K562 (cell line): ENCODE data around the gene DNAJC1. TPM values are rescaled to one million over a fixed set of nuclear protein-coding genes. Genes with fewer than 3 reads are reported as not detected.

Experiments used
- ATAC-seq: fragments of 200-7000 bp; cut with Tn5 transposase; 3 replicates; pipeline ENCODE4 v1.9.1; 2020; ENCODE audit warnings: moderate library complexity
- BruUV-seq: library from RNA; stranded (reverse); fragments of 400-500 nt; replicated peaks from 2 replicates; lab custom pipeline; 2021; lab: Mats Ljungman, UMichigan
- CTCF ChIA-PET: fragments of 300-600 bp; formaldehyde crosslinking; extraction: SDS; loops from one replicate; lab custom pipeline; 2021; ENCODE audit warnings: low intra/inter-chr PET ratio; lab: Yijun Ruan, JAX
- POLR2A ChIA-PET: fragments of 300-600, 350-650 bp; sonication (Branson Sonifier 250); formaldehyde crosslinking; extraction: SDS; loops from one replicate; lab custom pipeline; 2021; ENCODE audit warnings: antibody characterized with exemption, inconsistent platforms; lab: Yijun Ruan, JAX
- DNase-seq, 4 experiments: peaks; one replicate each; pipeline versions ENCODE4 v3.0.0 to v3.0.0-alpha.2; 2011 to 2018; ENCODE audit warnings: low spot score in 3 of 4, mixed read lengths in 3 of 4; ENCODE audit errors: extremely low read depth in 1 of 4
- FAIRE-seq: peaks from 2 replicates; lab custom pipeline; 2011; peaks lifted over from hg19 to GRCh38; lab: Jason Lieb, UNC
- H2AFZ ChIP-seq: 2 replicates; pipeline ENCODE4 v1.6.0; 2011; ENCODE audit warnings: low read depth, low read length, control low read depth, inconsistent platforms
- H3K27ac ChIP-seq: fragments of 200-600 bp; 3 replicates; pipeline ENCODE4 v1.8.0; 2011; ENCODE audit warnings: low read depth, mild to moderate bottlenecking, control low read depth, inconsistent platforms, low read length, moderate library complexity, mixed read lengths; ENCODE audit errors: extremely low read depth
- H3K27me3 ChIP-seq, 2 experiments: fragments of 300-600 bp in 1 of 2; 2 replicates in 1 of 2; 3 replicates in 1 of 2; pipeline versions ENCODE4 v1.6.0 to v1.8.0; 2011; ENCODE audit warnings: inconsistent platforms in 2 of 2, low read length in 2 of 2, mild to moderate bottlenecking in 1 of 2, mixed read lengths in 1 of 2, moderate library complexity in 1 of 2; ENCODE audit not compliant: control insufficient read depth in 2 of 2, insufficient read depth in 2 of 2
- H3K36me3 ChIP-seq: fragments of 300-600 bp; 3 replicates; pipeline ENCODE4 v1.8.0; 2011; ENCODE audit warnings: mild to moderate bottlenecking, low read length, inconsistent platforms; ENCODE audit not compliant: control insufficient read depth, insufficient read depth
- H3K4me1 ChIP-seq, 2 experiments: fragments of 200-600 bp in 1 of 2; replicated peaks in 1 of 2; 2 replicates in 1 of 2; 3 replicates in 1 of 2; pipeline versions ENCODE4 v1.5.1 to v1.8.0; 2011; ENCODE audit warnings: inconsistent platforms in 2 of 2, low read length in 2 of 2, mild to moderate bottlenecking in 1 of 2, mixed read lengths in 1 of 2, moderate library complexity in 1 of 2; ENCODE audit not compliant: control insufficient read depth in 2 of 2, insufficient read depth in 2 of 2
- H3K4me2 ChIP-seq: 2 replicates; pipeline ENCODE4 v1.6.1; 2011; ENCODE audit warnings: low read length, control low read depth, inconsistent platforms, mixed read lengths; ENCODE audit not compliant: insufficient read depth
- H3K4me3 ChIP-seq: fragments of 200-600 bp; sonication (generic), shearing (Covaris generic); 2 replicates; pipeline ENCODE4 v1.5.1; 2016; ENCODE audit warnings: control low read depth, inconsistent platforms
- H3K79me2 ChIP-seq: fragments of 200-600 bp; 3 replicates; pipeline ENCODE4 v1.8.0; 2011; ENCODE audit warnings: low read length, inconsistent platforms; ENCODE audit not compliant: control insufficient read depth, insufficient read depth
- H3K9ac ChIP-seq, 2 experiments: 2 replicates each; pipeline versions ENCODE4 v1.6.0 to v1.6.1; 2011; ENCODE audit warnings: low read depth in 2 of 2, low read length in 2 of 2, control low read depth in 1 of 2, inconsistent platforms in 1 of 2, mild to moderate bottlenecking in 1 of 2, mixed read lengths in 1 of 2; ENCODE audit not compliant: insufficient read depth in 1 of 2
- H3K9me1 ChIP-seq: one replicate; pipeline ENCODE4 v1.6.0; 2011; ENCODE audit warnings: inconsistent platforms, mild to moderate bottlenecking, low read length, moderate library complexity; ENCODE audit not compliant: control insufficient read depth, insufficient read depth
- H3K9me3 ChIP-seq: replicated peaks from 2 replicates; pipeline ENCODE4 v1.5.1; 2011; ENCODE audit warnings: low read depth, low read length, inconsistent platforms; ENCODE audit not compliant: control insufficient read depth, insufficient read depth
- H4K20me1 ChIP-seq: replicated peaks from 2 replicates; pipeline ENCODE4 v1.6.1; 2011; ENCODE audit warnings: low read length, inconsistent platforms, mixed read lengths; ENCODE audit not compliant: control insufficient read depth, insufficient read depth
- YY1 ChIP-seq, 3 experiments: IDR thresholded peaks; 2 replicates each; pipeline ENCODE4 v1.6.1; 2011; ENCODE audit warnings: low read length in 2 of 3, mild to moderate bottlenecking in 2 of 3, moderate library complexity in 2 of 3, borderline replicate concordance in 1 of 3, control low read depth in 1 of 3, low read depth in 1 of 3; ENCODE audit not compliant: insufficient read depth in 3 of 3, insufficient replicate concordance in 2 of 3, control insufficient read depth in 1 of 3, insufficient read length in 1 of 3; ENCODE audit errors: extremely low read depth in 1 of 3
- ZFP30 ChIP-seq: fragments of 250-450 bp; sonication (Bioruptor Pico); IDR thresholded peaks from 2 replicates; pipeline ENCODE4 v1.8.0; 2022; ENCODE audit warnings: moderate library complexity, mild to moderate bottlenecking, inconsistent platforms, borderline replicate concordance
- WGBS: fragments of 100-300 bp; shearing (Covaris generic); methylation state at CpG from one replicate; pipeline ENCODE4 v1.1.6; 2016; ENCODE audit warnings: low coverage, mixed read lengths; ENCODE audit not compliant: insufficient coverage; ENCODE audit errors: missing lambda C conversion rate; 5-methylcytosine and 5-hydroxymethylcytosine counted together
- in situ Hi-C: fragments of 300-500 bp; cut with MboI; formaldehyde crosslinking; loops from 4 replicates; pipeline ENCODE4 v1.15.0; 2018; ENCODE audit warnings: inconsistent platforms, mixed read lengths
- intact Hi-C: fragments of 100-400 bp; cut with micrococcal nuclease; formaldehyde crosslinking; loops from 2 replicates; pipeline ENCODE4 v1.14.2; 2022
- polyA plus RNA-seq, 8 experiments: library from polyadenylated mRNA; depleted of rRNA in 4 of 8; stranded (reverse) in 5 of 8; unstranded in 3 of 8; fragments of >200 nt; fragmentation: Nextera tagmentation in 2 of 8; fragmentation: Illumina TruSeq in 1 of 8; extraction: Ambion mirVana in 2 of 8; extraction: Trizol in 1 of 8; gene quantifications; 2 replicates each; pipeline versions ENCODE4 v1.2.1 to v1.2.3, GENCODE V29; 2011 to 2014; ENCODE audit warnings: inconsistent platforms in 1 of 8, missing spikeins in 1 of 8
- total RNA-seq, 7 experiments: library from RNA; depleted of rRNA in 6 of 7; stranded (reverse); fragments of >200 nt in 6 of 7; fragmentation: Illumina TruSeq in 2 of 7; extraction: Trizol in 2 of 7; gene quantifications; 2 replicates each; pipeline versions ENCODE4 v1.2.1 to v1.2.3, GENCODE V29; 2011 to 2021; ENCODE audit warnings: low replicate concordance in 1 of 7
- TF ChIP-seq, protein P1 (sequence below): fragments of 250-450 bp; sonication (Bioruptor Pico); IDR thresholded peaks from 2 replicates; pipeline ENCODE4 v1.4.0; 2020; ENCODE audit warnings: mild to moderate bottlenecking, moderate library complexity

The DNAJC1 gene
- total and polyA plus RNA-seq, 9 of the 15 experiments (the other 6 are each of a cell fraction or from before 2014, with no cell fraction given) = 5.4 to 77.6 (median 40.3) TPM

DNA sequence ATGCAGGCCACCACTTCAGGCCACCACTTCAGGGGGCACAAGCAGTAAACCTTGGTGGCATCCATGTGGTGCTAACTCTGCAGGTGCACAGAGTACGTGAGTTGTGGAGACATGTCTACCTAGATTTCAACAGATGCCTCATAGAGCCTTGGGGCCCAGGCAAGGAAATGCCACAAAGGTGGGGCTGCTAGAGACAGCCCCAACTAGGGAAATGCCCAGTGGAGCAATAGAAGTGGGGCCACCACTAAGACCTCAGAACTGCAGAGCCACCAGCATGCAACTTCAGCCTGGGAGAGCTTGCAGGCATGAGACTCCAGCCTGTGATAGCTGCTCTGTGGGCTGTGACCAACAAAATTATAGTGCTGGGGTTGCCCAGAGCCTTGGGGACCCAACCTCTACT is 107.6 kb downstream of the DNAJC1 start:
- intact Hi-C loops = no loop called here
- Histone ChIP-seq H3K9ac (no peak overlapping the region), H4K20me1 (no peaks in the 10 kb centered on the region), H3K4me1 (peaks cover 3% of the 10 kb centered on the region in 2 experiments; a peak in 4 of 5 replicates), H3K9me1 (no peaks in the 10 kb centered on the region), H3K27me3 (no peaks in the 10 kb centered on the region), H3K79me2 (peaks cover 4% of the 10 kb centered on the region; the same call in 2 of the 3 replicates), H2AFZ (no peak overlapping the region), H3K27ac (no peak overlapping the region), H3K9me3 (no peaks in the 10 kb centered on the region), H3K36me3 (peaks cover 6% of the 10 kb centered on the region; the same call in 1 of the 3 replicates), H3K4me3 (no peak overlapping the region), H3K4me2 (no peak overlapping the region)
- DNase-seq (no peak), FAIRE-seq (no peak), ATAC-seq (peak; percentile 15; the same call in 2 of the 3 replicates)
- no peak for TF ChIP-seq ZFP30 (CRISPR knock-in tag)
- 95% methylated on average over 1 of the region's 1 CpG for WGBS
- in situ Hi-C loops = no loop called here
- CTCF ChIA-PET = no interaction called here
- no TSS peak for BruUV-seq
- POLR2A ChIA-PET = interaction anchor here (0.5 kb wide), 1 partner anchor 118 kb away, joined by 3 read pairs; no protein-coding TSS in a partner anchor

DNA sequence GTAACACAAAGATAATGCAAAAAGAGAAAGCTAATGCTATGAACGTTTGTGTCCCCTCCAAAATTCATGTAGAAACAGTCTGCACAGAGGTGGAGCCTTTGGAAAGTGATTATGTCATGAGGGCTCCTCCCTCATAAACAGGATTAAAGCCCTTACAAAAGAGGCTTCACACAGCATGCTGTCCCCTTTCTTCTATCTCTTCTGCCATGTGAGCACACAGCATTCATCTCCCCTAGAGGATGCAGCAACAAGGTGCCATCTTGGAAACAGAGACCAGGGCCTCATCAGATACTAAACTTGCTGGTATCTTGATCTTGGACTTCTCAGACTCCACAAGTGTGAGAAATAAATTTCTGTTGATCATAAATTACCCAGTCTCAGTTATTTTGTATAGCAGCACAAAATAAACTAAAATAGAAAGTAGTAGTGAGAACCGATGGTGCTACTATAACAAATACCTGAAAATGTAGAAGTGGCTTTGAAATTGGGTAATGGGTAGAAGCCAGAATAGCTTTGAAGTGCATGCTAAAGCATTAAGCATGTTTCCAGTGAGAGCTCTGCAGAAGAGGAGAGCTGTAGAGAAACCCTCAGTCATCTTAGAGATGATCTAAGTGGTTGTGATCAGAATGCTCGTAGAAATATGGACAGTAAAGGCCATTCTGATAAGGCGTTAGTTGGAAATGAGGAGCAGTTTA is 108.7 kb downstream of the DNAJC1 start:
- no peak overlapping the region for H3K4me2 ChIP-seq
- peak in 1 of 3 experiments; percentile 74 for TF ChIP-seq YY1 (IDR thresholded peaks at IDR 0.05; ENCODE audit: borderline replicate concordance in 1 of 3, control insufficient read depth in 1 of 3, extremely low read depth in 1 of 3, insufficient read depth in 3 of 3, insufficient read length in 1 of 3, insufficient replicate concordance in 2 of 3, low read depth in 1 of 3, low read length in 2 of 3)
- TF ChIP-seq, protein P1, sequence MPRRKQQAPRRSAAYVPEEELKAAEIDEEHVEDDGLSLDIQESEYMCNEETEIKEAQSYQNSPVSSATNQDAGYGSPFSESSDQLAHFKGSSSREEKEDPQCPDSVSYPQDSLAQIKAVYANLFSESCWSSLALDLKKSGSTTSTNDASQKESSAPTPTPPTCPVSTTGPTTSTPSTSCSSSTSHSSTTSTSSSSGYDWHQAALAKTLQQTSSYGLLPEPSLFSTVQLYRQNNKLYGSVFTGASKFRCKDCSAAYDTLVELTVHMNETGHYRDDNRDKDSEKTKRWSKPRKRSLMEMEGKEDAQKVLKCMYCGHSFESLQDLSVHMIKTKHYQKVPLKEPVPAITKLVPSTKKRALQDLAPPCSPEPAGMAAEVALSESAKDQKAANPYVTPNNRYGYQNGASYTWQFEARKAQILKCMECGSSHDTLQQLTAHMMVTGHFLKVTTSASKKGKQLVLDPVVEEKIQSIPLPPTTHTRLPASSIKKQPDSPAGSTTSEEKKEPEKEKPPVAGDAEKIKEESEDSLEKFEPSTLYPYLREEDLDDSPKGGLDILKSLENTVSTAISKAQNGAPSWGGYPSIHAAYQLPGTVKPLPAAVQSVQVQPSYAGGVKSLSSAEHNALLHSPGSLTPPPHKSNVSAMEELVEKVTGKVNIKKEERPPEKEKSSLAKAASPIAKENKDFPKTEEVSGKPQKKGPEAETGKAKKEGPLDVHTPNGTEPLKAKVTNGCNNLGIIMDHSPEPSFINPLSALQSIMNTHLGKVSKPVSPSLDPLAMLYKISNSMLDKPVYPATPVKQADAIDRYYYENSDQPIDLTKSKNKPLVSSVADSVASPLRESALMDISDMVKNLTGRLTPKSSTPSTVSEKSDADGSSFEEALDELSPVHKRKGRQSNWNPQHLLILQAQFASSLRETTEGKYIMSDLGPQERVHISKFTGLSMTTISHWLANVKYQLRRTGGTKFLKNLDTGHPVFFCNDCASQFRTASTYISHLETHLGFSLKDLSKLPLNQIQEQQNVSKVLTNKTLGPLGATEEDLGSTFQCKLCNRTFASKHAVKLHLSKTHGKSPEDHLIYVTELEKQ (CRISPR knock-in tag) = no peak
- TF ChIP-seq, all 486 proteins: peak for 1
- POLR2A ChIA-PET = interaction anchor here (0.6 to 1.1 kb wide), 2 partner anchors 26 to 538 kb away, joined by 3 read pairs; no protein-coding TSS in a partner anchor
- Histone ChIP-seq H3K9me3 (no peaks in the 10 kb centered on the region), H4K20me1 (no peaks in the 10 kb centered on the region), H3K4me3 (no peak overlapping the region), H3K79me2 (peaks cover 4% of the 10 kb centered on the region; the same call in 2 of the 3 replicates), H3K9me1 (no peaks in the 10 kb centered on the region), H3K4me1 (peaks cover 3% of the 10 kb centered on the region in 2 experiments; a peak in 4 of 5 replicates), H3K36me3 (peaks cover 6% of the 10 kb centered on the region; the same call in 1 of the 3 replicates), H3K27me3 (no peaks in the 10 kb centered on the region), H3K9ac (no peak overlapping the region; a peak in 1 of 4 replicates), H3K27ac (no peak overlapping the region; the same call in 2 of the 3 replicates), H2AFZ (no peak overlapping the region)
- BruUV-seq = no TSS peak
- peak; percentile 76 for ATAC-seq
- in situ Hi-C loops (no loop called here), intact Hi-C loops (no loop called here)
- CTCF ChIA-PET = no interaction called here
- WGBS = 33% methylated on average over 4 of the region's 4 CpGs
- DNase-seq = peak in 1 of 4 experiments; percentile 20
- FAIRE-seq = peak; percentile 57
